HG03575 (cell line): Measurements from ENCODE around the gene ZNF48.

Experiments
- ATAC-seq: cut with Tn5 transposase; IDR thresholded peaks from one replicate; pipeline ENCODE4 v1.9.1; 2021; ENCODE audit not compliant: unreplicated experiment, insufficient number of reproducible peaks, low FRiP score; ENCODE audit errors: extremely low read depth

The ZNF48 gene

GRCh38 chr16:30398661-30399434 lies 3.6 kb downstream of the ZNF48 start:
- ATAC-seq: no peak

- ATAC-seq: no peak
Measured at GRCh38 chr16:30399435-30400186, 4.4 kb downstream of the ZNF48 start.

GRCh38 chr16:30401768-30402425 lies 6.7 kb downstream of the ZNF48 start:
- no peak for ATAC-seq

- no peak for ATAC-seq
Measured at GRCh38 chr16:30406795-30407101, 11.5 kb downstream of the ZNF48 start.

GRCh38 chr16:30407102-30407803 lies 12.0 kb downstream of the ZNF48 start, which contains the start of gene ZNF771:
Gene ZNF771, plus strand, starts transcription at chr16:30407606. Its CDS starts 448 bp downstream, at chr16:30408054.
- ATAC-seq: no peak

GRCh38 chr16:30407804-30408534 lies 12.7 kb downstream of the ZNF48 start:
- ATAC-seq: no peak

- no peak for ATAC-seq
Measured at GRCh38 chr16:30409125-30410060, 14.2 kb downstream of the ZNF48 start.

- ATAC-seq: no peak
Measured at GRCh38 chr16:30413112-30413806, 18.0 kb downstream of the ZNF48 start.

GRCh38 chr16:30414159-30414558 lies 18.9 kb downstream of the ZNF48 start:
- ATAC-seq: no peak

GRCh38 chr16:30416047-30416603 lies 20.9 kb downstream of the ZNF48 start:
- ATAC-seq: no peak

- ATAC-seq: no peak
Measured at GRCh38 chr16:30416624-30417528, 21.7 kb downstream of the ZNF48 start.

GRCh38 chr16:30417529-30418349 lies 22.5 kb downstream of the ZNF48 start:
- ATAC-seq: no peak

- no peak for ATAC-seq
Measured at GRCh38 chr16:30418350-30419181, 23.3 kb downstream of the ZNF48 start.

GRCh38 chr16:30421010-30421409 lies 25.8 kb downstream of the ZNF48 start:
- no peak for ATAC-seq
